Ishikawa (cell line): ENCODE data around the gene FOXP4.

Experiments
- CEBPB ChIP-seq: IDR thresholded peaks from 2 replicates; pipeline ENCODE4 v1.6.1; 2012
- CREB1 ChIP-seq: IDR thresholded peaks from 2 replicates; pipeline ENCODE4 v1.6.1; 2012; ENCODE audit warnings: low read depth
- EGR1 ChIP-seq: IDR thresholded peaks from 2 replicates; pipeline ENCODE4 v1.6.1; 2012
- EP300 ChIP-seq: IDR thresholded peaks from 2 replicates; pipeline ENCODE4 v1.6.1; 2012; ENCODE audit warnings: borderline replicate concordance
- FOXM1 ChIP-seq: IDR thresholded peaks from 2 replicates; pipeline ENCODE4 v1.6.1; 2012; ENCODE audit warnings: low read depth, borderline replicate concordance
- NFIC ChIP-seq: IDR thresholded peaks from 2 replicates; pipeline ENCODE4 v1.6.1; 2012
- RAD21 ChIP-seq: IDR thresholded peaks from 2 replicates; pipeline ENCODE4 v1.6.1; 2012; ENCODE audit warnings: low read depth
- TAF1 ChIP-seq: IDR thresholded peaks from 2 replicates; pipeline ENCODE4 v1.6.1; 2012; ENCODE audit warnings: low read depth, mild to moderate bottlenecking
- TCF12 ChIP-seq: IDR thresholded peaks from 2 replicates; pipeline ENCODE4 v1.6.1; 2012; ENCODE audit warnings: low read depth
- TEAD4 ChIP-seq: IDR thresholded peaks from 2 replicates; pipeline ENCODE4 v1.6.1; 2012
- YY1 ChIP-seq: IDR thresholded peaks from 2 replicates; pipeline ENCODE4 v1.6.1; 2012; ENCODE audit warnings: low read depth
- ZBTB7A ChIP-seq: IDR thresholded peaks from 2 replicates; pipeline ENCODE4 v1.6.1; 2012; ENCODE audit warnings: low read depth
- TF ChIP-seq, protein P1 (sequence below): IDR thresholded peaks from 2 replicates; pipeline ENCODE4 v1.6.1; 2012
- TF ChIP-seq, protein P2 (sequence below): IDR thresholded peaks from 2 replicates; pipeline ENCODE4 v1.6.1; 2012; ENCODE audit warnings: low read depth, mild to moderate bottlenecking
- TF ChIP-seq, protein P3 (sequence below): IDR thresholded peaks from 2 replicates; pipeline ENCODE4 v1.6.1; 2012

Gene FOXP4

DNA sequence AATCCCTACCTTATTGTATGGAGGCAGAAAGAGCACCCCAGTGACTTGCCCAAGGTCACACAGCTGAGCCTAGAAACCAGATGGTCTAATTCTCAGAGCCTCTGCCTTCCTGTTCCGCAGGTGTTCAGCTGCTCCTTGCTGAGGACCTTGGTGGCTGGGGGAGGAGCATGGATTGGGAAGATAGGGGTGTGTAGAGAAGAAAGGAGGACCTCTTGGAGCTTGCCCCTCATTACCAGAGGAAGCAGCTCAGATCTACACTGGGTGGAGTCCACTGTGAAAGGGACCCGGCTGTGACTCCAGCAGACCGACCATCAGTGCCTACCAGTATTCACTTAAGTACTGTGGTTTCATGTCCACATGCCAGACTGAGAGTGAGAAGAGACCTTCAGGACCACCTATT lies 15.2 kb downstream of the FOXP4 start:
- TF ChIP-seq TEAD4 (no peak), FOXM1 (no peak), CEBPB (no peak), NFIC (no peak), YY1 (no peak)
- TF ChIP-seq, protein P1, sequence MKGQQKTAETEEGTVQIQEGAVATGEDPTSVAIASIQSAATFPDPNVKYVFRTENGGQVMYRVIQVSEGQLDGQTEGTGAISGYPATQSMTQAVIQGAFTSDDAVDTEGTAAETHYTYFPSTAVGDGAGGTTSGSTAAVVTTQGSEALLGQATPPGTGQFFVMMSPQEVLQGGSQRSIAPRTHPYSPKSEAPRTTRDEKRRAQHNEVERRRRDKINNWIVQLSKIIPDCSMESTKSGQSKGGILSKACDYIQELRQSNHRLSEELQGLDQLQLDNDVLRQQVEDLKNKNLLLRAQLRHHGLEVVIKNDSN = no peak

DNA sequence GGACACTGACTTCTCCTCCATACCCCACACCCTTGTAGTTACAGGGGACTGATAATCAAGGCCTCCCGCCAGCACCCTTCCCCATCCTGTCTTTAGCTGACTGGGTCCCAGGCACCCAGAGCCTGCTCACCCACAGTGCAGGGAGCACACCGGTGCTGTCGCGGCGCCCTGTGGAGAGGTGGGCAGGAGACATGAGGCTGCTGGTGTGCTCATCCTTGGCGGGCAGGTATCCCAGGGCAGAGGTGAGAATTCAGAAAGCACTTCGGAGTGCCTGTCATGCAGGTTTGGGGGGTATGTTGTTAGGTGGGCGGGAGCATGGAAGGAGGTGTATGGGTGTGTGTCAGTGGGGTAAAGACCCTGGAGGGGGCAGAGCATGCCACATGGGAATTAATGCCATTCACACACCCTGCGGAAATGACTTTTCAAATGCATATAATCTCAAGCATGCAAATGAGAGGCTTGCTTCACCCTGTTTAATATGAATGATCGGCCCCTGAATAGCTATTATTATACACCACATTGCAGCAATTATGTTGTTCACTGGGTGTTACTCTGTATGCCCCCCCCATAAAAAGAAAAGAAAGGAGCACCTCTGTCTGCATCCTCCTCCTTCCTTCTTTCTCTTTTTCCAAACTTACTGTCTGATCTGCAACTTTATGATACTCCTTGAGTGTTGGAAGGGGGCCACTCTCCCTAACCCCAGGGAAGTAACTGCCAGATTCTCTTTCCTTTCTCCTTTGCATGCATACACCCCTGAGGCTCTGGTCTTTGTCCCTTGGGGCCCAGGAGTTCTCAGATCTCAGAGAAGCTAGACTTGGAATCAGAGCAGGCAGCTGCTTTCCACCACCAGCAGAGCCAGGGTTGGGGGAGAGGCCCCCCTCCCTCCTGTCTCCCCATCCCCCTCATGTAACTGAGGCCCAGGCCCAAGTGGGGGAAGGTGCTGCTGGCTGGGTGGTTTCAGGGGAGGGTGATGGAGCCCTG lies 16.0 kb downstream of the FOXP4 start:
- TF ChIP-seq EGR1 (no peak), TEAD4 (no peak)

DNA sequence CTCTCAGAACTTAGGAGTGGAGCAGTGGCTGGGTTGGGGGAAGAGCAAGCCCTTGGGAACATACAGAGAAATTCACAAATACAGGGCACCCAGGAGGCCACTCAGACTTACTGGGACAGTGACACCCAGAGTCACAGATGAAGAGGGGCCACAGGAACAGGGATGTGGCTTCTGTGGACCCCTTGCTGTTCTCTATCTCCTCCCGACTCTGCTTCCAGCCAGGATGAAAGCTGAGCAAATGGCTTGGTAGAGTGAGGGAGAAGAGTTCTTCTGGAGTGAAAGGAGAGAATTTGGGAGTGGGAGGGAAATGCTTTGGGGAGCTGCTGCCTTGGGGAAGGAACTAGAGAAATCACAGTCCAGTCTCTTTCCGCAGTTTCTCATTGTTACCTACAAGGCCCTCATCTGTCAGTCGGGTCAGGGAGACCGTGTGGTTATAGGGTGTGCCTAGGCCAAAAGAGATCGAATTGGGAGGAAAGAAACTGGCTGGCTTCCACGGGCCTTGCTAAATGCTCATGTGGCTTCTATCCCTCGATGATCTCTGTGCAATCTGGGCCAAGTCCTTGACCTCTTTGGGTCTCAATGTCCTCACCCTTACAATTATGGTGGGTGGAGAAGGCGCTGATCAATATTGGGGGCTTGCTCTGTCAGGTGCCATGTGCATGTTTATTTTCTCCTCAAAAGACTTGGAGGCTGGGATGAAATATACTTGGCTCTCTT lies 17.0 kb downstream of the FOXP4 start:
- TF ChIP-seq TCF12 (no peak), YY1 (no peak), ZBTB7A (no peak), TEAD4 (no peak), RAD21 (no peak), EP300 (no peak), FOXM1 (no peak), CEBPB (no peak), EGR1 (no peak), TAF1 (no peak)
- TF ChIP-seq, protein P2, sequence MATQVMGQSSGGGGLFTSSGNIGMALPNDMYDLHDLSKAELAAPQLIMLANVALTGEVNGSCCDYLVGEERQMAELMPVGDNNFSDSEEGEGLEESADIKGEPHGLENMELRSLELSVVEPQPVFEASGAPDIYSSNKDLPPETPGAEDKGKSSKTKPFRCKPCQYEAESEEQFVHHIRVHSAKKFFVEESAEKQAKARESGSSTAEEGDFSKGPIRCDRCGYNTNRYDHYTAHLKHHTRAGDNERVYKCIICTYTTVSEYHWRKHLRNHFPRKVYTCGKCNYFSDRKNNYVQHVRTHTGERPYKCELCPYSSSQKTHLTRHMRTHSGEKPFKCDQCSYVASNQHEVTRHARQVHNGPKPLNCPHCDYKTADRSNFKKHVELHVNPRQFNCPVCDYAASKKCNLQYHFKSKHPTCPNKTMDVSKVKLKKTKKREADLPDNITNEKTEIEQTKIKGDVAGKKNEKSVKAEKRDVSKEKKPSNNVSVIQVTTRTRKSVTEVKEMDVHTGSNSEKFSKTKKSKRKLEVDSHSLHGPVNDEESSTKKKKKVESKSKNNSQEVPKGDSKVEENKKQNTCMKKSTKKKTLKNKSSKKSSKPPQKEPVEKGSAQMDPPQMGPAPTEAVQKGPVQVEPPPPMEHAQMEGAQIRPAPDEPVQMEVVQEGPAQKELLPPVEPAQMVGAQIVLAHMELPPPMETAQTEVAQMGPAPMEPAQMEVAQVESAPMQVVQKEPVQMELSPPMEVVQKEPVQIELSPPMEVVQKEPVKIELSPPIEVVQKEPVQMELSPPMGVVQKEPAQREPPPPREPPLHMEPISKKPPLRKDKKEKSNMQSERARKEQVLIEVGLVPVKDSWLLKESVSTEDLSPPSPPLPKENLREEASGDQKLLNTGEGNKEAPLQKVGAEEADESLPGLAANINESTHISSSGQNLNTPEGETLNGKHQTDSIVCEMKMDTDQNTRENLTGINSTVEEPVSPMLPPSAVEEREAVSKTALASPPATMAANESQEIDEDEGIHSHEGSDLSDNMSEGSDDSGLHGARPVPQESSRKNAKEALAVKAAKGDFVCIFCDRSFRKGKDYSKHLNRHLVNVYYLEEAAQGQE = no peak
- TF ChIP-seq, protein P1 = no peak
- TF ChIP-seq, protein P3, sequence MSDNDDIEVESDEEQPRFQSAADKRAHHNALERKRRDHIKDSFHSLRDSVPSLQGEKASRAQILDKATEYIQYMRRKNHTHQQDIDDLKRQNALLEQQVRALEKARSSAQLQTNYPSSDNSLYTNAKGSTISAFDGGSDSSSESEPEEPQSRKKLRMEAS = no peak

DNA sequence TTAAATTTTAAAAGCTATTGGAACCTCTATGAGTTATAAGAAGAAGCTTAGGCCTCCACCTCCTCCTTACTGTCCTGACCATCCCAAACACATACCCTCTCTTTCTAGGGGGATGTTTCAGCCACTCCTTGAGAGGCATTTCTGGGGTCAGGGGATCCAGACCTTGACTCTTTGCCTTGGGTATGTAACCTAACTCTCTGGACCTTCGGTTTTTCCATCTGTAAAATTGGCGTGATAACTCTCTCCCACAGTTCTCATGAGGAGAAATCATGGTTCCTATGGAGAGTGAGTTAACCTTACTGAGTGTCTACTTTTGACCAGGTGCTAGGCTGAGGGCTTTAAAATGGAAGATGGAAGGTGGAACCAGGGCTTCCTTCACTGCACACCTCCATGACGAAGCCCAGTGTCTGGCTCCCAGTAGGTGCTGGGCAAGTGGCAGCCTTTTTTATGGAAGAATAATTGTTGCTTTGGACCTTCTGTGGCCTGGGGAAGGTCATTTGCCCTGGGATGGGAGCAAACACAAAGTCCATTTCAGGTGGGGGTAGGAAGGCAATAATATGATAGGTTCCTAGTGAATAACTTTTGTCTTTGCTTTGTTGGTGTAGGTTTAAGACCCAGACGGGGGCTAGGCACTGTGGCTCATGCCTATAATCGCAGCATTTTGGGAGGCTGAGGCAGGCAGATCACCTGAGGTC lies 18.4 kb downstream of the FOXP4 start:
- TF ChIP-seq, protein P3 = no peak
- TF ChIP-seq CREB1 = no peak
- TF ChIP-seq, protein P2 = no peak

DNA sequence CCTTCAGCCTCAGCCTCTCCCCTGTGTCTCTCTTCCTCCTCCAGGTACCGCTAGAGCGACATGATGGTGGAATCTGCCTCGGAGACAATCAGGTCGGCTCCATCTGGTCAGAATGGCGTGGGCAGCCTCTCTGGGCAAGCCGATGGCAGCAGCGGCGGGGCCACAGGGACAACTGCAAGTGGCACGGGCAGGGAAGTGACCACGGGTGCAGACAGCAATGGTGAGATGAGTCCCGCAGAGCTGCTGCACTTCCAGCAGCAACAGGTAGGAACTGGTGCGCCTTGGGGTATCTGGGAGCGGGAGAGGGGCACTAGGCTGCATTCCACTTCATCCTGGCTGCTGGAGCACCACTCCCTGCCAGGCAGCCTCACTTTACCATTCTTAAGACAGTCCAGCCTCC lies 19.5 kb downstream of the FOXP4 start:
- no peak for TF ChIP-seq TEAD4

DNA sequence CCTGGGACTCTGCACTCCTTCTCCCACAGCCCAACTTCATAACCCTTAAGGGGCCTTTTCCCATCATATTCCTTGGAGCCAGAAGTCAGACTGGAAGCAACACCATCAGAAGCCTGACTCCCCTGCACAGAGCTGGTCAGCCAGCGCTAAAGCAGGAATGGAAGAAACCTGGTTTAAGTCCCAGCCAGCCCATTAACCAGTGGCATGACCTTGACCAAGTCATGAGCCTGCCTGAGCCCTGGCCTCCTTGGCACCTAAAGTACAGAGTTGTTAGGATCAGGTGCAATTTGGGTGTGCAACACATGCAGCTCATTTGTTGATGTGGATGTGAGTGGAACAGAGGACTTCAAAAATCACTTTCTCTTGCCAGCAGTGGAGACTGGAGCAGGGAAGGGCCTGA lies 20.8 kb downstream of the FOXP4 start:
- TF ChIP-seq FOXM1 (no peak), EGR1 (no peak), TAF1 (no peak), TCF12 (no peak), TEAD4 (no peak), RAD21 (no peak), ZBTB7A (no peak), NFIC (no peak), CEBPB (no peak), YY1 (no peak), CREB1 (no peak), EP300 (no peak)
- TF ChIP-seq, protein P1 = no peak
- TF ChIP-seq, protein P3 = no peak
- TF ChIP-seq, protein P2 = no peak
